ENCODE data around the gene LRRN2.

DNA sequence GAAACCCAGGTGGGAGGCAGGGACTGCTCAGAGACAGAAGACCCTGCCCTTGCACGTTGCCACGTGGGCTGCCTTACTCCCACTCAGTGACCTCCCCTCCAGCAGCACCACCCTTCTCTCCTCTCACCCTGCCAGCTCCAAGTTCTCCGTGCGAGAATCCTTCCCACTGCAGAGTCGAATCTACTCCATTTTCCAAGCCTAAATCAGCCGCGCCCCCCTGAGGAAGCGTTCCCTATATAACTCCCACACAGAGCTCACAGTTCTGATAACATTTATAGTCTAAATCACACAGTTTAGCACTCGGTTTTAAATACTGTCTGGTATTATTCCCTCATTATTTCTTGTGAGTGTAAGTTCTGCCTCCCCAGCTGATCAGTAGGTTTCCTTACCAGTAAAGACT, 7.7 kb downstream of the LRRN2 start:
- TF ChIP-seq, protein P1, sequence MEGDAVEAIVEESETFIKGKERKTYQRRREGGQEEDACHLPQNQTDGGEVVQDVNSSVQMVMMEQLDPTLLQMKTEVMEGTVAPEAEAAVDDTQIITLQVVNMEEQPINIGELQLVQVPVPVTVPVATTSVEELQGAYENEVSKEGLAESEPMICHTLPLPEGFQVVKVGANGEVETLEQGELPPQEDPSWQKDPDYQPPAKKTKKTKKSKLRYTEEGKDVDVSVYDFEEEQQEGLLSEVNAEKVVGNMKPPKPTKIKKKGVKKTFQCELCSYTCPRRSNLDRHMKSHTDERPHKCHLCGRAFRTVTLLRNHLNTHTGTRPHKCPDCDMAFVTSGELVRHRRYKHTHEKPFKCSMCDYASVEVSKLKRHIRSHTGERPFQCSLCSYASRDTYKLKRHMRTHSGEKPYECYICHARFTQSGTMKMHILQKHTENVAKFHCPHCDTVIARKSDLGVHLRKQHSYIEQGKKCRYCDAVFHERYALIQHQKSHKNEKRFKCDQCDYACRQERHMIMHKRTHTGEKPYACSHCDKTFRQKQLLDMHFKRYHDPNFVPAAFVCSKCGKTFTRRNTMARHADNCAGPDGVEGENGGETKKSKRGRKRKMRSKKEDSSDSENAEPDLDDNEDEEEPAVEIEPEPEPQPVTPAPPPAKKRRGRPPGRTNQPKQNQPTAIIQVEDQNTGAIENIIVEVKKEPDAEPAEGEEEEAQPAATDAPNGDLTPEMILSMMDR (IDR thresholded peaks at IDR 0.05), result no peak
- TF ChIP-seq, protein P2, sequence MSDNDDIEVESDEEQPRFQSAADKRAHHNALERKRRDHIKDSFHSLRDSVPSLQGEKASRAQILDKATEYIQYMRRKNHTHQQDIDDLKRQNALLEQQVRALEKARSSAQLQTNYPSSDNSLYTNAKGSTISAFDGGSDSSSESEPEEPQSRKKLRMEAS (CRISPR knock-in tag; IDR thresholded peaks at IDR 0.05), result no peak
- TF ChIP-seq, protein P3, sequence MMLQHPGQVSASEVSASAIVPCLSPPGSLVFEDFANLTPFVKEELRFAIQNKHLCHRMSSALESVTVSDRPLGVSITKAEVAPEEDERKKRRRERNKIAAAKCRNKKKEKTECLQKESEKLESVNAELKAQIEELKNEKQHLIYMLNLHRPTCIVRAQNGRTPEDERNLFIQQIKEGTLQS (CRISPR knock-in tag; conservative IDR thresholded peaks at IDR 0.05), result no peak
- TF ChIP-seq ZNF423 (CRISPR knock-in tag; IDR thresholded peaks at IDR 0.05), result no peak
- no peak for TF ChIP-seq NR1H2 (CRISPR knock-in tag; IDR thresholded peaks at IDR 0.05)
- TF ChIP-seq RELA (CRISPR knock-in tag; IDR thresholded peaks at IDR 0.05; ENCODE audit: borderline replicate concordance), result no peak
- no peak for TF ChIP-seq JUN (CRISPR knock-in tag; IDR thresholded peaks at IDR 0.05)
- TF ChIP-seq ZNF121 (CRISPR knock-in tag; IDR thresholded peaks at IDR 0.05), result no peak
- TF ChIP-seq IRF2 (CRISPR knock-in tag; IDR thresholded peaks at IDR 0.05; ENCODE audit: borderline replicate concordance, low read depth), result no peak
- TF ChIP-seq, protein P4, sequence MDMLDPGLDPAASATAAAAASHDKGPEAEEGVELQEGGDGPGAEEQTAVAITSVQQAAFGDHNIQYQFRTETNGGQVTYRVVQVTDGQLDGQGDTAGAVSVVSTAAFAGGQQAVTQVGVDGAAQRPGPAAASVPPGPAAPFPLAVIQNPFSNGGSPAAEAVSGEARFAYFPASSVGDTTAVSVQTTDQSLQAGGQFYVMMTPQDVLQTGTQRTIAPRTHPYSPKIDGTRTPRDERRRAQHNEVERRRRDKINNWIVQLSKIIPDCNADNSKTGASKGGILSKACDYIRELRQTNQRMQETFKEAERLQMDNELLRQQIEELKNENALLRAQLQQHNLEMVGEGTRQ (CRISPR knock-in tag; IDR thresholded peaks at IDR 0.05), result no peak
- no peak for TF ChIP-seq TP53 (CRISPR knock-in tag; IDR thresholded peaks at IDR 0.05)
- TF ChIP-seq CBFB (CRISPR knock-in tag; IDR thresholded peaks at IDR 0.05; ENCODE audit: low read depth), result no peak
- TF ChIP-seq FOXK1 (CRISPR knock-in tag; IDR thresholded peaks at IDR 0.05), result no peak
- no peak for TF ChIP-seq SP1 (CRISPR knock-in tag; conservative IDR thresholded peaks at IDR 0.05)

All from WTC11 (cell line).